Activated naive CD4-positive, alpha-beta T cell treated with Interleukin-2 at 50 U/mL for 16 hours (primary cell): Measurements from ENCODE around the gene ERBB2.

Source experiments
- DNase-seq: peaks from one replicate; pipeline ENCODE4 v3.0.0-alpha.2; 2020

Gene ERBB2

DNA sequence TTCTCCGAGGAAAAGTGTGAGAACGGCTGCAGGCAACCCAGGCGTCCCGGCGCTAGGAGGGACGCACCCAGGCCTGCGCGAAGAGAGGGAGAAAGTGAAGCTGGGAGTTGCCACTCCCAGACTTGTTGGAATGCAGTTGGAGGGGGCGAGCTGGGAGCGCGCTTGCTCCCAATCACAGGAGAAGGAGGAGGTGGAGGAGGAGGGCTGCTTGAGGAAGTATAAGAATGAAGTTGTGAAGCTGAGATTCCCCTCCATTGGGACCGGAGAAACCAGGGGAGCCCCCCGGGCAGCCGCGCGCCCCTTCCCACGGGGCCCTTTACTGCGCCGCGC is at the start of gene ERBB2:
Gene ERBB2, plus strand, starts transcription at position 247 of the 330 bp plus-strand sequence. CDS start 175 bp downstream, outside the sequence.
- no peak for DNase-seq

DNA sequence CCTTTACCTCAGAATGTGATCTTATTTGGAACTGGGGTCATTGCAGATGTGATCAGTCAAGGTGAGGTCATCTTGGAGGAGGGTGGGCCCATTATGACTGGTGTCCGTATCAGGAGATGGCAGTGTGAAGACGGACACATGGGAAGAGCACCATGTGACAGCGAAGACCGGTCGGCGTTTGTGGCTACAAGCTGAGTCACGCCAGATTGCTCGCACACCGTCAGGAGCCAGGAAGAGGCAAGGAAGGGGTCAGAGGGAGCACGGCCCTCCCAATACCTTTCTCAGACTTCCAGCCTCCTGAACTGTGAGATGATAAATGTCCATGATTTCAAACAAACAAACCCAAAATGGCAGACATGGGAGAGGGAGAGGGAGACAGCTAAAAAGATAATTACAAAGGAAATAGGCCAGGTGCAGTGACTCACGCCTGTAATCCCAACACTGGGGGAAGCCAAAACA is 49.7 kb upstream of the ERBB2 start:
- DNase-seq: no peak

DNA sequence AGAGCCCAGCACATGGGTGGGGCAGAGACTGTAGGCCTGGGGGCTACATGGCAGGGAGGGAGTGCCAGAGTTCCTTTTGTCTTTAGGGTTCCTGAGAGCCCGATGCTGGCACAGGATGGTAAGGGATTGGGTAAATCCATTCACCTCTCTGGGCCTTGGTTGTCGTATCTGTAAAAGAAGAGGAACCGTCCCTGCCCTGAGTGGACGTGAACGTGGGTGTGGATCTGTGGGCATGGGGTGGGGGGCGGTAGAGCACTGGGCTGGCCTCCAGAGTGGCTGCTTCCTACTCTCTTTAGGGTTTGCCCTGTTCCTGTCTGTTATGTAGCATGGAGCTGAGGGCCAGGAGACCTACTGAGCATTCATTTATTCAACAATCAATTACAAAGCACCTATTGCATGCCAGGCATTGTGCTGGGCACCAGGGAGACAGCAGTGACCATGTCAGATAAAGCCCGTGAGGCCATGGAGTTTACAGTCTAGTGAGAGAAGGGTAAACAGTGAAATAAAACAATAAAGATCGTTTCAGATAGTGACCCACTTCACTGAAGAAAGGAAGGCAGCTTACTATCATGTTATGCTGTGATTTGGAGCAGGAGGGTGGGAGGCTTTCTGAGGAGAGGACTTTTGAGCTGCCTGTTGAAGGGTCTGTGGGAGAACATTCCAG is 47.8 kb upstream of the ERBB2 start:
- no peak for DNase-seq

DNA sequence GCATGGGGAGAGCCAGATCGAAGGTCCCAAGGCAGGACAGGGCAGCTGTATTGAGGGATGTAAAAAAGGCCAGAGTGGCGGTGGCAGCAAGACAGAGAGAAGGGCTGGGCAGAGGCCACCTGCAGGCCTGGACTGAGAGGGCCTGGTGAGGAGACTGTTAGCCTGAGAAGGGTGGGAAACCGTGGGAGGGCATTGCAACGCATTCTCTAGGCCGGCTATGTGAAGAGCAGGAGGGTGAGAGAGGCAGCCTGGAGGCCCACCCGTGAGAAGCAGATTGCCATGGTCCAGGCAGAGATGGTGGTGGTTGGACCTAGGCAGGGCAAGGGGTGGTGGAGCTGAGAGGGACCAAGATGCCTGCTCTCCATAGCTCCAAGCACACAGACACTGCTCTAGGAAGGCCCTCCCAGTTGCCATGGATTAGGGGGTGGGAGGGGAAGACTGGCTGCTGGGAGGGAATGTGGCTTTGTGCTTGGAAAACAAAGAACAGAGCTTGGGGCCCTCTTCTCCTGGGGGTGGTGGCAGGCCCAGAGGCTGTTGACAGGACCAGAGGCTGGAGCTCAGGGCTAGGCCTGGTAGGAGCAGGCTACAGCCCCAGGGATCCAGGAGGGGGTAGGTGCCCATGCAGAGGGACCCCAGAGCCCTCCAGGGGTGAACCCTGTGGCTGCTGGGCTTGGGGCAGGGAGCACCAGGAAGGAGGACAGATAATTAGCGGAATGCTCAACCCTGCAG is 47.1 kb upstream of the ERBB2 start:
- DNase-seq: no peak

DNA sequence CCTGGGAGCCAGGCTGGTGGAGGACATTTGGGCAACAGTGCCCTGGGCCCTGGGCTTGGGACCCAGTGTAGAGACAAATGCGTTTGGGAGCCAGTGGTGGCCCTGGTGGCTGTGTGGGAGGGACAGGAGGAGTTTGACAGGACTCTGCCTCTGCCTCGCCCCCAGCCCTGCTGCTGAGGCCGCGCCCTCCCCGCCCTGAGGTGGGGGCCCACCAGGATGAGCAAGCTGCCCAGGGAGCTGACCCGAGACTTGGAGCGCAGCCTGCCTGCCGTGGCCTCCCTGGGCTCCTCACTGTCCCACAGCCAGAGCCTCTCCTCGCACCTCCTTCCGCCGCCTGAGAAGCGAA is 46.6 kb upstream of the ERBB2 start:
- no peak for DNase-seq

DNA sequence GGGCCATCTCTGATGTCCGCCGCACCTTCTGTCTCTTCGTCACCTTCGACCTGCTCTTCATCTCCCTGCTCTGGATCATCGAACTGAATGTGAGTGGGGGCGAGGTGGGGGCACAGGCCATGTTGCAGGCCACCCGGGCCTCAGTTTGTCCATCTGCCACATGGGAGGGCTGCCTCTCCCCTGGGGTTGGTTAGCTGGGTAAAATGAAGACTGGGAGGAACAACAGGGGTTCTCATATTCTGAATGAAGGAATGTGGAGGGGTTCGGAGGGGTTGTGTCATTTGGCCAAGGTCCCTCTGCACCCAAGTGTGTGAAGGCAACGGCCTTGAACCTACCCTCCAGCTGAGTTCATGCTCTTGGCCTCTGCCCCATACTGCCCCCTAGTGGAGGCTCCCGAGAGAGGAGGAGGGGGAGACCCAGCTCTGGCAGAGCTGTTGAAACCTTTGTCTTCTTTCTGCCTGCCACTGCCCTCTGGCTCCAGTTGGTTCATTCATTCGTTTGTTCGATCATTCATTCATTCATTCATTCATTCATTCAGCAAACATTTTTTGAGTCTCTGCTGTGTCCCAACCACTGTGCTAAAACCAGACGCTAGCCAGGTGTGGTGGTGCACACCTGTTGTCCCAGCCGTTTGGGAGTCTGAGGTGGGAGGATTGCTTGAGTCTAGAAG is 46.1 kb upstream of the ERBB2 start:
- DNase-seq: peak; percentile 80

DNA sequence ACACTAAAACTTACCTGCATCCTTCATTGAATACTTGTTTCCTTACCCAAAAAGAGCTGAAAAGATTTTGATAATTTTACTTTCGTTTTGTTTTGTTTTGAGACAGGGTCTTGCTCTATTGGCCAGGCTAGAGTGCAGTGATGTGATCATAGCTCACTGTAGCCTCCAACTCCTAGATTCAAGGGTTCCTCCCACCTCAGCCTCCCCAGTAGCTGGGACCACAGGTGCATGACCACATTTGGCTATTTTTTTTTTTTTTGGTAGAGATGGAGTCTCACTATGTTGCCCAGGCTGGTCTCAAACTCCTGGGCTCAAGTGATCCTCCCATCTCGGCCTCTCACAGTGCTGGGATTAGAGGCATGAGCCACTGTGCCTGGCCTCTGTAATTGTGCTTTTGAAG is 44.8 kb upstream of the ERBB2 start:
- DNase-seq: no peak

DNA sequence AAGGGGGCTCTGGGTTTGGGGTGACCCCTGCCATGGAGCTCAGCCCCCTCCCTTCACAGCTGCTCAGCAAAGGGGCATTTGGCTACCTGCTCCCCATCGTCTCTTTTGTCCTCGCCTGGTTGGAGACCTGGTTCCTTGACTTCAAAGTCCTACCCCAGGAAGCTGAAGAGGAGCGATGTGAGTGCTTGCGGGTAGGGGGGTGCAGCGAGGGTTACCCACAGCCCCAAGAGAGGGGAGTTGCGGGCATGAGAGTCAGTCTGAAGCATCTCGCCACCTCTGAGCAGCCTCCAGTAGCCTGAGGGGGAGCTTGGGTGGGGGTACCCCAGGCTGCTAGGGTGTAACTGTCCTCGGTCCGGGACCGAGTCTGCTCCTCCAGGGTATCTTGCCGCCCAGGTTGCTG is 41.5 kb upstream of the ERBB2 start:
- no peak for DNase-seq

DNA sequence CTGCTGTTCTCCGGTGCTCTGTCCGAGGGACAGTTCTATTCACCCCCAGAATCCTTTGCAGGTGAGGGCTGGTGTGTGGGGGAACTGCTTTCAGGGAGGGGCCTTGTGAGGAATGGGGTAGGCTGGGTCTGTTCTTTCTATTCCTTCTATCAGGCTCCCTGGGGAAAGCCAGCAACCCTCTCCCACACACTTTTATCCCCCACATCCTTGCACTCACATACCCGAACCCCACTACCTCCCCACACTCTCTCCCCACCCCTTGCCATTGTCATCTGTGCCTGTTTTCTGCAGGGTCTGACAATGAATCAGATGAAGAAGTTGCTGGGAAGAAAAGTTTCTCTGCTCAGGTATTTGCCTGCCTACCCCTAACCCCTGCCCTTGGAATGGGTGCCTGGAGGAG is 41.1 kb upstream of the ERBB2 start:
- DNase-seq: no peak

DNA sequence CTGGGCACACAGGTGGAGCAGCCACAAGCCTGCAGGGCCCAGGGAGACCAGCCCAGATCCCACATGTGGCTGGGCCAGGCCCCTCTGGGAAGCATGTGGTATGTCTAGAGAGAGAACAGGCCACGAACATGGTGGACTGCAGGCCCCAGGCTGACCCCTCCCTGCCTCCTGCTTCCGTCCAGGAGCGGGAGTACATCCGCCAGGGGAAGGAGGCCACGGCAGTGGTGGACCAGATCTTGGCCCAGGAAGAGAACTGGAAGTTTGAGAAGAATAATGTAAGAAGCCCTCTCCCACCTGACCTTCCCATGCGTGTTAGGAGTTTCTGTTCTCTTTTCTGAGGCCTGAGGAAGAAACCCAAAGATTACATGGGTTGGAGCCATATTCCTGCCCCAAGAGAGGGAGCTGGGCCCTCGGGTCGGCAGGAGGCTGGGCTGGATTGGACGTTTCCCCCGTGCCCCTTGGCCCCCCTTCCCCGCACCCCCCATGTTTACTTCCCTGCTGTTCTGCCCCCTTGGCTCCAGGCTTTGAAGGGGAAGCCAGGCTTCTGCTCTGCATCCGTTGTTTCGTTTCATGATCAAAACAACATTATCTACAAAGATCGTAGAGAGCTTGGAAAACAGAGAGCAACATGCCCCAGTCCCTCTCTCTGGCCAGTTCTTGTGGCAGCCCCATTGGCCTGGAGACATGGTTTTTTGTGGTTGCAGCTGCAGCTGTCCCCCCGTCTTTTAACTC is 40.4 kb upstream of the ERBB2 start:
- DNase-seq: no peak

DNA sequence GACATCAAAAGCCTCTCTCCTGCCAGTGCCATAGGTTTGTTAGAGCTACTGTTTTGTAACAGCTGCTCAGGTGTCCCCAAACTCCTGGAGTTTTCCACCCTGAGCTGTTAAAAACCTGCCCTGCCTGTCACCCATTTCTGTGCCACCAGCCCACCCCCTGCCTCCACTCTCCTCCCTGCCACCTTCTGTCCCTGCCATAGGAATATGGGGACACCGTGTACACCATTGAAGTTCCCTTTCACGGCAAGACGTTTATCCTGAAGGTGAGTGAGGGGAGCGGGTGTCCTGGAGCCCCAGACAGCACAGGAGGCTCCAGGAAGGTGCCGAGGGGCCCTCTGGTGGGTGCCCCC is 39.9 kb upstream of the ERBB2 start:
- DNase-seq: no peak

DNA sequence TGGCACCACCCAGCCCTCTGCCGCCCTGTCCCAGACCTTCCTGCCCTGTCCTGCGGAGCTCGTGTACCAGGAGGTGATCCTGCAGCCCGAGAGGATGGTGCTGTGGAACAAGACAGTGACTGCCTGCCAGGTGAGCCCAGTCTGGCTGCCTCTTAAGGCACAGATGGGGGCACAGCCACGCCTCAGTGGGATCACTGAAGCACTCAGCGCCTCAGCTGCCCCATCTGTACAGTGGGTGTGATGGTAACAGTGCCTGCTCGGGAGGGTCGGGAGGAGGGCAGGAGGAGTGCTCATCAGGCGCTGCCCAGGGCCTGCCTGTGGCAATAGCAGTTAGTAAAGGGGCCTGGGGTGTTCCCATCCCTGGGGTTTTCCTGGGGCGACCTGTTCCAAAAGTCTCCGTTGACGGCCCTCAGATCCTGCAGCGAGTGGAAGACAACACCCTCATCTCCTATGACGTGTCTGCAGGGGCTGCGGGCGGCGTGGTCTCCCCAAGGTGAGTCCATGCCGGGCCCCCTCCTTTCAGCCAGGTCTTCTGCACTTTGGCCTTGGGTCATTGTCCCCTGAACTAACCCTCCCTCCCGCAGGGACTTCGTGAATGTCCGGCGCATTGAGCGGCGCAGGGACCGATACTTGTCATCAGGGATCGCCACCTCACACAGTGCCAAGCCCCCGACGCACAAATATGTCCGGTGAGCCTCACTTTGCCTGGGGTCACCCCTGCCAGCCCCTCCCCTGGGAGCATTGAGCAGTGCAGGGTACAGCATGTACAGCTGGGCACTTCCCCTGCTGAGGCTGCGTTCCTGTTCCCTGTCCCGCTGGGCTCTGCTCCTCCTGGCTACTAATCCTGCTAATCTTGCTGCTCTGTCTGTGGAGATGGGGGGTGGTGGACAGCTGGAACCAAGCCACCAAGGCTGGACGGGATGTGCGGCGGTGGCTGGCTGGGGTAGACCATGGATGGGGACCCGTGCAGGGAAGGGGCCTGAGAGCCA is 39.2 kb upstream of the ERBB2 start:
- DNase-seq: no peak

DNA sequence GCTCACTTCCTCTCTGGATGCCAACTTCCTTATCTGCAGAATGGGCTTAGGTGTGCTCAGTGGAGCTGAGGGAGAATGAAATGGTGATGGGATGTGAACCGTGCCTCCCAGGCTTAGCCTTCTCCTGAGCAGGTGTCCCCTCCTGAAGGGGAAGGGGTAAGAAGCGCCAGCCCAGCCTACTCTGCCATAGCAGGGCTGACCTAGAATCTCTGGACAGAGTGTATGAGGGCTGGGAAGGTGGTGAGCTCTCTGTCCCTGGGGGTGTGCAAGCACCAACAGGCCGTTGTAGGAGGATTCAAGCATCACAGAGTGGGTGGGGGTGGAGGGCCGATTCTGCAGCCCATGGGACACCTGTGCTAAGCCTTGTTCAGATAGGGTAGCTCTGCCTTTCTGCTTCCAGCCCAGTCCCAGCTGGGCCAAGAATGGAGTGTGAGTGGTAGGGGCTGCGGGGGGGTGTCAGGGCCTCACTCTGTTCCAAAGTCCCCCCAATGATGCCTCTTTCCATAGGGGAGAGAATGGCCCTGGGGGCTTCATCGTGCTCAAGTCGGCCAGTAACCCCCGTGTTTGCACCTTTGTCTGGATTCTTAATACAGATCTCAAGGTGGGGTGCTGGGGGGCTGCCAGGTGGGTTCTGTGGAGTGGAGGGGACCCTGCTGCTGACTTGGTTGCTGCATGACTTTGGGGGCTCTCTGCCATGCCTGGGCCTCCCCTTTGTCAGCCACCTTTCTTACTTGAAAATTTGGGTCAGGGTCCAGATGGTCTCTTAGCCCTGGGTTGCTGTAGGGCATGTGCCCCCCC is 37.9 kb upstream of the ERBB2 start:
- no peak for DNase-seq

DNA sequence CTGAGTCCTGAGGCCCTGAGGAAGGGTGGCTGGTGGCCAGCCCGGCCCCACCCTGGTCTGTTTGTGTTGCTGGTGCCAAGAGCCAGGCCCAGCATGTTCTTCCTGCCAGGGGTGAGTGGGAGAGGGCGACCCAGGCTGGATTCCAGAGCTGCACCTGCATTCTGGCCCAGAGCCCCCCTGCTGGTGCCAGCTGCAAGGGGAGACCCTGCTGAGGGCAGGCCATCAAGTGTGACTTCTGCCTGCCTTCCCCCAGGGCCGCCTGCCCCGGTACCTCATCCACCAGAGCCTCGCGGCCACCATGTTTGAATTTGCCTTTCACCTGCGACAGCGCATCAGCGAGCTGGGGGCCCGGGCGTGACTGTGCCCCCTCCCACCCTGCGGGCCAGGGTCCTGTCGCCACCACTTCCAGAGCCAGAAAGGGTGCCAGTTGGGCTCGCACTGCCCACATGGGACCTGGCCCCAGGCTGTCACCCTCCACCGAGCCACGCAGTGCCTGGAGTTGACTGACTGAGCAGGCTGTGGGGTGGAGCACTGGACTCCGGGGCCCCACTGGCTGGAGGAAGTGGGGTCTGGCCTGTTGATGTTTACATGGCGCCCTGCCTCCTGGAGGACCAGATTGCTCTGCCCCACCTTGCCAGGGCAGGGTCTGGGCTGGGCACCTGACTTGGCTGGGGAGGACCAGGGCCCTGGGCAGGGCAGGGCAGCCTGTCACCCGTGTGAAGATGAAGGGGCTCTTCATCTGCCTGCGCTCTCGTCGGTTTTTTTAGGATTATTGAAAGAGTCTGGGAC is 37.1 kb upstream of the ERBB2 start:
- no peak for DNase-seq

DNA sequence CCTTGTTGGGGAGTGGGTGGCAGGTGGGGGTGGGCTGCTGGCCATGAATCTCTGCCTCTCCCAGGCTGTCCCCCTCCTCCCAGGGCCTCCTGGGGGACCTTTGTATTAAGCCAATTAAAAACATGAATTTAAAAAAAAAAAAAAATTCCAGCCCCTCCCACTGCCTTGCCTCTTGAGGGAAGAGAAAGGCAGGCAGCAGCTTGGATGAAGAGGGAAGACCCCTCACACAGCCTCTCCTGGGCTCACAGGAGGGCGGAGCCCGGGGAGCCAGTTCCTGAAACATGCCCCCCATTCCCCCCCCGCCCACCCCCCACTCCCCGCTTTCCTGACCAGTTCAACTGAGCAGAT is 36.5 kb upstream of the ERBB2 start:
- DNase-seq: no peak

DNA sequence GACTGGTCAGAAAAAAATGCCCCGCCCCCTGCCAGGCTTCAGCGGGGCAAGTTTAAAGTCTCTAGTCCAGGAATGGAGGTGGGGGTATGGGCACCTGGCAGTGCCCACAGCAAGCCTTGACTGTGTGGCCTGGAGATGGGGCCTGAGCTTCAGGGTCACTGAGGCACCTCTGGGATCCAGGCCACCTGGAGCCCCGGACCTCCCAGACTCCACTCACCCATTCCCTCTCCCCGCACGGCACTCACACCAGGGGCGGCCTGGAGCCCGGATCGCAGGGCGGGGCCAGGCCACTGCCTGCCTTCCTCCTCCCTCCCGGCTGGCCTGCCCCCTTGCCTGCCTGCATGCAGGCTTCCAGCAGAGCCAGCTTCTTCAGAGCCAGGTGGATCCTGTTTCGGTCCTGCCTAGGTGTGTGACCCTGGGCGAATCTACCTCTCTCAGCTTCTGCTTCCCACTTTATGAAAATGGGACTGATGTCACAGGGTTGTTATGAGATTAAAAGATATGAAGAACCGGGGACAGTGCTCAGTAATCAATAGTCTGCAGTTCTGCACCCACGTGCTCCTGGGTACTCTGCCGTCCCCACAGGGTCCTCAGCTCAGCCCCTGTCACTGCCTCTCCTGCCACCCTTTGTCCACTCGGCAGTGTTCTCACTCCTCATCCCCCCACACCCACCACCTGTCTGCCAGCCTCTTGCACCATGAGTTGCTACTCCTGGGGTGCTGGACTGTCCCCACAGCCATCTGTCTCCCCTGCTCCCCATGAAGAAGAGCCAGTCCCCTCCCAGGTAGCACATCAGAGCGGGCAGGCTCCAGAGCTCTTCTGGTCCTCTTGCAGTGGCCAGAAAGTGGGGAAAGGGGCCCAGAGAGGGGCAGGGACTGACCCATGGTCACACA is 35.9 kb upstream of the ERBB2 start:
- DNase-seq: no peak

DNA sequence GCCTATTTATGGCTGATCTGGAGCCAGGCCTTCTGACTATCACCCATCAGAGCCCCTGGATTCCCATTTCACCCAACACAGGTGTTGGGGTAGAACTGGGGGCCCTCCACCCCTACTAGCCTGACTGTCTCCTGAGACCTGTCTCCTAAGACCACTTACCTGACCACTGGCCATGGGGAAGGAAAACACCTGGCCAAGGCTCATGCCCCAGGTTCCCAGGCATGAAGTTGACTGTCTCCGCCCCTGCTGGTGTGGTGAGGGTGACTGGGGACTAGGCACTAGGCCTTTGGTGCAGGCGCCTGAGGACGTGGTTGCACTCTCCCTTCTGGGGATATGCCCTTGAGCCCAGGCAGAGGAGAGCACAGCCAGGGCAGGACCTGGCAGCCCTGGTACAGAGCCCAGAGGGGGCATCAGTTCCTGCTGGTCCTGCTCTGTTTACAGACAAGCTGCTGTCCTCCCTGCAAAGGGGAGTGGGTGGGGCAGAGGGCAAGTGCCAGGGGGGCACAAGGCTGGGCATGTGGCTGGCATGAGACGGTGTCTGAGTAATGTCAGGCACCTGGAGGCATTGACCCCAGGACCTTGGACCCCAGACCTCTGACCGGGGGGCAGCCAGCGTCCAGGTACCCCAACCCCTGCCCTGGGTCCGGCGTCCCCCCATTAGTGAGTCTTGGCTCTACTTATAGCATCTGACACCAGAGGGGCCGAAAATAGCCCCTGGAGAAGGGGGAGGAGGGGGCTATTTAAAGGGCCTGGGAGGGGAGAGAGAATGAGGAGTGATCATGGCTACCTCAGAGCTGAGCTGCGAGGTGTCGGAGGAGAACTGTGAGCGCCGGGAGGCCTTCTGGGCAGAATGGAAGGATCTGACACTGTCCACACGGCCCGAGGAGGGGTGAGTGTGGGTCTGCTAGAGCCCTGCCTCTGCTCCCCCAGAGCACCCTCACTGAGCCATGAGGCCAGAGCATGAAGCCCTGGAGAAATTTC is 35.0 kb upstream of the ERBB2 start, which contains the start of gene TCAP:
Gene TCAP, plus strand, starts transcription at position 769 of the 981 bp plus-strand sequence. Its CDS starts 11 bp downstream, at position 780.
- DNase-seq: no peak

DNA sequence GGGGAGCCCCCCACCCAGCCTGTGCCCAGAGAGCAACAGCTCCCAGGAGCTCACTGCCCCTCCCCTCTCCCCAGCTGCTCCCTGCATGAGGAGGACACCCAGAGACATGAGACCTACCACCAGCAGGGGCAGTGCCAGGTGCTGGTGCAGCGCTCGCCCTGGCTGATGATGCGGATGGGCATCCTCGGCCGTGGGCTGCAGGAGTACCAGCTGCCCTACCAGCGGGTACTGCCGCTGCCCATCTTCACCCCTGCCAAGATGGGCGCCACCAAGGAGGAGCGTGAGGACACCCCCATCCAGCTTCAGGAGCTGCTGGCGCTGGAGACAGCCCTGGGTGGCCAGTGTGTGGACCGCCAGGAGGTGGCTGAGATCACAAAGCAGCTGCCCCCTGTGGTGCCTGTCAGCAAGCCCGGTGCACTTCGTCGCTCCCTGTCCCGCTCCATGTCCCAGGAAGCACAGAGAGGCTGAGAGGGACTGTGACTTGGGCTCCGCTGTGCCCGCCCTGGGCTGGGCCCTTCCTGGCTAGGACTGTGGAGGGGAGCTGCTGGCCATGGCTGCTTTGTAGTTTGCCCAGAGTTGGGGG is 34.1 kb upstream of the ERBB2 start:
- DNase-seq: no peak
